Ishikawa (cell line): ENCODE data around the gene ETV5.

ENCODE experiments used
- CEBPB ChIP-seq: IDR thresholded peaks from 2 replicates; pipeline ENCODE4 v1.6.1; 2012
- CREB1 ChIP-seq: IDR thresholded peaks from 2 replicates; pipeline ENCODE4 v1.6.1; 2012; ENCODE audit warnings: low read depth
- EGR1 ChIP-seq: IDR thresholded peaks from 2 replicates; pipeline ENCODE4 v1.6.1; 2012
- EP300 ChIP-seq: IDR thresholded peaks from 2 replicates; pipeline ENCODE4 v1.6.1; 2012; ENCODE audit warnings: borderline replicate concordance
- FOXM1 ChIP-seq: IDR thresholded peaks from 2 replicates; pipeline ENCODE4 v1.6.1; 2012; ENCODE audit warnings: low read depth, borderline replicate concordance
- MAX ChIP-seq: IDR thresholded peaks from 2 replicates; pipeline ENCODE4 v1.6.1; 2012
- NFIC ChIP-seq: IDR thresholded peaks from 2 replicates; pipeline ENCODE4 v1.6.1; 2012
- RAD21 ChIP-seq: IDR thresholded peaks from 2 replicates; pipeline ENCODE4 v1.6.1; 2012; ENCODE audit warnings: low read depth
- REST ChIP-seq: IDR thresholded peaks from 2 replicates; pipeline ENCODE4 v1.6.1; 2012; ENCODE audit warnings: low read depth, mild to moderate bottlenecking
- TAF1 ChIP-seq: IDR thresholded peaks from 2 replicates; pipeline ENCODE4 v1.6.1; 2012; ENCODE audit warnings: low read depth, mild to moderate bottlenecking
- TCF12 ChIP-seq: IDR thresholded peaks from 2 replicates; pipeline ENCODE4 v1.6.1; 2012; ENCODE audit warnings: low read depth
- TEAD4 ChIP-seq: IDR thresholded peaks from 2 replicates; pipeline ENCODE4 v1.6.1; 2012
- USF1 ChIP-seq: IDR thresholded peaks from 2 replicates; pipeline ENCODE4 v1.6.1; 2012
- YY1 ChIP-seq: IDR thresholded peaks from 2 replicates; pipeline ENCODE4 v1.6.1; 2012; ENCODE audit warnings: low read depth
- ZBTB7A ChIP-seq: IDR thresholded peaks from 2 replicates; pipeline ENCODE4 v1.6.1; 2012; ENCODE audit warnings: low read depth

The ETV5 gene

GRCh38 chr3:186138272-186138981 is 29.5 kb upstream of the ETV5 start:
- TF ChIP-seq ZBTB7A, result no peak
- TF ChIP-seq RAD21, result no peak
- TF ChIP-seq TCF12, result no peak
- TF ChIP-seq CEBPB, result no peak
- TF ChIP-seq NFIC, result no peak
- no peak for TF ChIP-seq REST
- TF ChIP-seq EP300, result no peak
- no peak for TF ChIP-seq YY1
- no peak for TF ChIP-seq CREB1
- TF ChIP-seq TEAD4, result no peak

- TF ChIP-seq REST (no peak), TAF1 (no peak), CREB1 (no peak), YY1 (no peak), CEBPB (no peak), TEAD4 (no peak), TCF12 (no peak), USF1 (no peak), ZBTB7A (no peak), EP300 (no peak)
Observed at GRCh38 chr3:186137051-186137685, 28.3 kb upstream of the ETV5 start.

- TF ChIP-seq TCF12 (no peak), EGR1 (no peak), ZBTB7A (no peak), FOXM1 (no peak), NFIC (no peak), CREB1 (no peak), YY1 (no peak), USF1 (no peak), RAD21 (no peak), REST (no peak), TEAD4 (no peak), CEBPB (no peak), TAF1 (no peak), MAX (no peak), EP300 (no peak)
Observed at GRCh38 chr3:186133980-186134379, 25.1 kb upstream of the ETV5 start.

GRCh38 chr3:186132487-186132886 is 23.6 kb upstream of the ETV5 start:
- no peak for TF ChIP-seq USF1
- no peak for TF ChIP-seq FOXM1
- TF ChIP-seq TEAD4, result no peak
- no peak for TF ChIP-seq TCF12
- TF ChIP-seq MAX, result no peak
- TF ChIP-seq NFIC, result no peak
- TF ChIP-seq YY1, result no peak
- no peak for TF ChIP-seq CEBPB
- no peak for TF ChIP-seq ZBTB7A
- no peak for TF ChIP-seq RAD21
- TF ChIP-seq TAF1, result no peak
